Endometrium (tissue), 2 donors: ENCODE data around the gene CLDN10.

ENCODE experiments used
- FAIRE-seq: peaks from 2 replicates; lab custom pipeline; 2012; peaks lifted over from hg19 to GRCh38; lab: Jason Lieb, UNC
- donor health status: control.
- donor health status: control.

Gene CLDN10

DNA sequence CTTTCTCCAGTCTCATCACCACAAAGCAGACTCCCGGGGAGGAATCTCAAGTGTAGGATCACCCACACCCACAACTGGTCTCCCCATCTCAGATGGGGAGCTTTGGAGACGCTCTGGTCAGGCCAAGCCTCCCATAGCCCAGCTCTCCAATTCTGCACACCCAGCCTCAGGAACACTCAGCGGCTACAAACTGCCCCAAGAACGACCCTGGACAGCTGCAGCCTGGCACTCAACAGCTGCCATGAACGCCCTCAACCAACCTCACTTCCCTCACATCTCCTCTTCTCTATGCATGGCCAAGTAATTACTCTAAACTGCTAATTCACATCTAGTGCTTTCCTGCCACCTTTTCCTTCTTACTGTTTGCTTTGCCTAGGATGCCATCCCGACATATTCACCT is 49.4 kb downstream of the CLDN10 start:
- no peak for FAIRE-seq

GRCh38 chr13:95603887-95604555 is 51.5 kb downstream of the CLDN10 start:
- no peak for FAIRE-seq

- FAIRE-seq, result no peak
Observed at GRCh38 chr13:95604556-95604915, 52.0 kb downstream of the CLDN10 start.

- FAIRE-seq, result no peak
Observed at GRCh38 chr13:95605448-95606125, 53.1 kb downstream of the CLDN10 start.

- no peak for FAIRE-seq
Observed at GRCh38 chr13:95607366-95607765, 54.8 kb downstream of the CLDN10 start.

GRCh38 chr13:95608640-95609323 is 56.3 kb downstream of the CLDN10 start:
- FAIRE-seq, result no peak

GRCh38 chr13:95614641-95615245 is 62.2 kb downstream of the CLDN10 start:
- no peak for FAIRE-seq

DNA sequence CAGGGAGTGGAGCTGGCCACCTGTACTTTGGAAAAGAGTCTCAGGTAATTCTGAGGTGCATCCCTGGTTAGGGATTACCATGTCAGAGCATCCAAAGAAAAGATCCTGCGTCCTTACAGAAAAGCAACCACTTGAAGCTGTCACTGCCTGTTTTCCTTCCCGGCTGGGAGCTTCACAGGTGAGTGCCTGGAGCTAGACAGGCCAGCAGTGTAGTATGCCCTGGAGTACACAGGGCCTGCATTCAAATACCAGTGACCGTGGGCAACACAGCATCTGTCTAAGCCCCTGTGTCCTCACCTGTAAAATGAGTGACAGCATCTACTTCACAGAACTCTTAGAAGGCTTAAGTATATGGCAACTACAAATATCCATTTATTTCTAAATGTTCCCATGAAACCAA is 63.0 kb downstream of the CLDN10 start:
- FAIRE-seq, result no peak

DNA sequence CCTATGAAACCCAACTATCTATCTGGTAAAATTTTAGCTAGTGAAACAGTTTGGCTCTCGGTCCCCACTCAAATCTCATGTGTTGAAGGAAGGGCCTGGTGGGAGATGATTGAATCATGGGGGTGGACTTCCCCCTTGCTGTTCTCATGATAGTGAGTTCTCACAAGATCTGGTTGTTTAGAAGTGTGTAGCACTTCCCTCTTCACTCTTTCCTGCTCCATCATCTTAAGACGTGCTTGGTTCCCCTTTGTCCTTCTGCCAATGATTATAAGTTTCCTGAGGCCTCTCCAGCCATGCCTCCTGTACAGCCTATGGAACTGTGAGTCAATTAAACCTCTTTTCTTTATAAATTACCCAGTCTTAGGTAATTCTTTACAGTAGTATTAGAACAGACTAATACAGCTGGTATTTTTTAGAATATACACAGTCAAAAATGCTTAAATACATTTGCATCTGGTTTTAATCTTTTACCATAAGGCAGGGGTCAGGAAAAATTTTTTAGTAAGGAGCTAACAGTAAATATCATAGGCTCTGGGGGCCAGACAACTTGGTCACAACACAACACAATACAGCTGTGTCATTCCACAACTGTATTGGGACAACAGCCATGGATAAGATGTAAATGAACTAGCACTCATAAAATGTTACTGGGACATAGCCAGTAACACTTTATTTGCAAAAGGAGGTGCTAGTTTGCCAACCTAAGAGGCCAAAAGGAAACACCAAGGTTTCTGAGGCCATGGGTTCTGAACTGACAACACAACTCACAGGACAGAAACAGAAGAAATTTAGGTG is 67.7 kb downstream of the CLDN10 start:
- FAIRE-seq, result no peak

DNA sequence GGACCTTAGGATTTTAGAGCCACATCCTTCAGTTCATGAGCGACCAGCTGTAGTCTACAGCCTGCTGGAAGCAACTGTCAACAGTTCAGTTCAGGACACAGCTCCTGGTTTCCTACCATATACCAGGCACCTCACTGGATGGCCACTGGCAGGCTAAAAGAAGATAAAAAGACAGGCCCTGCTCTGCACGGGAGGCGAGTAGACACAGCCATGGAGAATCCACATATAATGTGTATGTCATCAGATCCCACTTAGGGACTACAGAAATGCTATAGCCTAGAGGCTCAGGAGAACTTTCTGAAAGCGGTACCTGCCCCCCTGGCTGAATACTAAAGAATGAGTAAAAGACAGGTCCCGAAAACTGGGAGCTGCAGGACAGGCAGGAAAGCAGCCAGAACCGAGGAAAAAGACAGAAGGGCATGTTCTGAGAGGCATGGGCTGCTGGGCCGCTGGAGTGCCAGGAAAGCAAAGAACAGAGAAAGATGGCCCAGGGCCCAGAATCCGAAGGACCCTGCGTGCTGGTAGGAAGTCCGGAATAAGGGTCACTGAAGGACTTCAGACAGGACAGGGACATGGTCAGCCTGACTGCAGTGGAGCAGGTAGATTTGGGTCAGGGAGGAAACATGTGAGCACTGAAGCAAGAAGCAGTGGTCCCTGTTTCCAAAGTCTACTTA is 68.4 kb downstream of the CLDN10 start:
- no peak for FAIRE-seq

- FAIRE-seq, result no peak
Observed at GRCh38 chr13:95623141-95623540, 70.6 kb downstream of the CLDN10 start.

GRCh38 chr13:95624020-95624419 is 71.5 kb downstream of the CLDN10 start:
- no peak for FAIRE-seq

- FAIRE-seq, result no peak
Observed at GRCh38 chr13:95626768-95627167, 74.2 kb downstream of the CLDN10 start.

- no peak for FAIRE-seq
Observed at GRCh38 chr13:95627590-95627989, 75.1 kb downstream of the CLDN10 start.

GRCh38 chr13:95628488-95628887 is 76.0 kb downstream of the CLDN10 start:
- no peak for FAIRE-seq

- FAIRE-seq, result no peak
Observed at GRCh38 chr13:95629071-95629470, 76.6 kb downstream of the CLDN10 start.
